ENCODE results near the gene INPP5B.

INPP5B gene

DNA sequence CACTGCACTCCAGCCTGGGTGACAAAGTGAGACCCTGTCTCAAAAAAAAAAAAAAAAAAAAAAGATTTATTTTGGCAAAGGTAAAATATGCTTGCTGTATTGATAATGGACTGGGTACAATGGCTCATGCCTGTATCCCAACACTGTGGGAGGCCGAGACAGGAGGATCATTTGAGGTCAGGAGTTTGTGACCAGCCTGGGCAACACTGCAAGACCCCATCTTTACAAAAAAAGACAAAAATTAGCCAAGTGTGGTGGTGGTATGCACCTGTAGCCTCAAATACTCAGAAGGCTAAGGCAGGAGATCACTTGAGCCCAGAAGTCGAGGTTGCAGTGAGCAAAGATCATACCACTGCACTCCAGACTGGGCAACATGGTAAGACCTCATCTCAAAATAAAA, 36.7 kb upstream of the INPP5B start:
- TF ChIP-seq FOXP2 (optimal IDR thresholded peaks at IDR 0.05; ENCODE audit: borderline replicate concordance, extremely low read depth, extremely low read length, insufficient read depth) = no peak
- TF ChIP-seq, protein P1, sequence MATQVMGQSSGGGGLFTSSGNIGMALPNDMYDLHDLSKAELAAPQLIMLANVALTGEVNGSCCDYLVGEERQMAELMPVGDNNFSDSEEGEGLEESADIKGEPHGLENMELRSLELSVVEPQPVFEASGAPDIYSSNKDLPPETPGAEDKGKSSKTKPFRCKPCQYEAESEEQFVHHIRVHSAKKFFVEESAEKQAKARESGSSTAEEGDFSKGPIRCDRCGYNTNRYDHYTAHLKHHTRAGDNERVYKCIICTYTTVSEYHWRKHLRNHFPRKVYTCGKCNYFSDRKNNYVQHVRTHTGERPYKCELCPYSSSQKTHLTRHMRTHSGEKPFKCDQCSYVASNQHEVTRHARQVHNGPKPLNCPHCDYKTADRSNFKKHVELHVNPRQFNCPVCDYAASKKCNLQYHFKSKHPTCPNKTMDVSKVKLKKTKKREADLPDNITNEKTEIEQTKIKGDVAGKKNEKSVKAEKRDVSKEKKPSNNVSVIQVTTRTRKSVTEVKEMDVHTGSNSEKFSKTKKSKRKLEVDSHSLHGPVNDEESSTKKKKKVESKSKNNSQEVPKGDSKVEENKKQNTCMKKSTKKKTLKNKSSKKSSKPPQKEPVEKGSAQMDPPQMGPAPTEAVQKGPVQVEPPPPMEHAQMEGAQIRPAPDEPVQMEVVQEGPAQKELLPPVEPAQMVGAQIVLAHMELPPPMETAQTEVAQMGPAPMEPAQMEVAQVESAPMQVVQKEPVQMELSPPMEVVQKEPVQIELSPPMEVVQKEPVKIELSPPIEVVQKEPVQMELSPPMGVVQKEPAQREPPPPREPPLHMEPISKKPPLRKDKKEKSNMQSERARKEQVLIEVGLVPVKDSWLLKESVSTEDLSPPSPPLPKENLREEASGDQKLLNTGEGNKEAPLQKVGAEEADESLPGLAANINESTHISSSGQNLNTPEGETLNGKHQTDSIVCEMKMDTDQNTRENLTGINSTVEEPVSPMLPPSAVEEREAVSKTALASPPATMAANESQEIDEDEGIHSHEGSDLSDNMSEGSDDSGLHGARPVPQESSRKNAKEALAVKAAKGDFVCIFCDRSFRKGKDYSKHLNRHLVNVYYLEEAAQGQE (IDR thresholded peaks at IDR 0.05; ENCODE audit: insufficient read depth in 1 of 2, low read depth in 2 of 2, low read length in 2 of 2) = no peak
- no peak for TF ChIP-seq TAF1 (IDR thresholded peaks at IDR 0.05; ENCODE audit: borderline replicate concordance, insufficient read depth, low read length)
- TF ChIP-seq SIN3A (IDR thresholded peaks at IDR 0.05; ENCODE audit: borderline replicate concordance, insufficient read depth, low read length) = no peak
- TF ChIP-seq POLR2AphosphoS5 (IDR thresholded peaks at IDR 0.05; ENCODE audit: low read depth, low read length) = no peak

DNA sequence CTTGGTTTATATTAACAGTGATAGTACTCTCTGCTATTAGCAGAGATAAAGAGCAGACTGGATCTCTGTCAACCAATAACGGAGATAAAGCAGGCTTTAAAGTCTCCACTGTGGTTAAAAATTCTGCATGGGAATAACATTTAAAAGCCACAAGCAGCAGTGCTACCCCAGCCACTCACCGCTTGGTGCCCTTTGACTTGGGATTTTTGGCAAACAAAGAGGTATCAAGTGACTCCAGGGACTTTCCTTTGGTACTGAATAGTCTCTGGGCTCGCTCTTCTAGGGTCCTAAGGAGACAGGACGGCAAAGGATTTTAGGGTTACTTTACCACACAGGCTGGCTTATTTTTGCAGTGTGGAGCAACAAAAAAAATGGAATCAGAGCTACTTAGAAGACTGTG, 31.7 kb upstream of the INPP5B start:
- TF ChIP-seq TAF1 (IDR thresholded peaks at IDR 0.05; ENCODE audit: borderline replicate concordance, insufficient read depth, low read length) = no peak
- TF ChIP-seq SIN3A (IDR thresholded peaks at IDR 0.05; ENCODE audit: borderline replicate concordance, insufficient read depth, low read length) = no peak
- TF ChIP-seq FOXP2 (optimal IDR thresholded peaks at IDR 0.05; ENCODE audit: borderline replicate concordance, extremely low read depth, extremely low read length, insufficient read depth) = no peak
- TF ChIP-seq POLR2AphosphoS5 (IDR thresholded peaks at IDR 0.05; ENCODE audit: low read depth, low read length) = no peak
- TF ChIP-seq, protein P1 (IDR thresholded peaks at IDR 0.05; ENCODE audit: insufficient read depth in 1 of 2, low read depth in 2 of 2, low read length in 2 of 2) = no peak

DNA sequence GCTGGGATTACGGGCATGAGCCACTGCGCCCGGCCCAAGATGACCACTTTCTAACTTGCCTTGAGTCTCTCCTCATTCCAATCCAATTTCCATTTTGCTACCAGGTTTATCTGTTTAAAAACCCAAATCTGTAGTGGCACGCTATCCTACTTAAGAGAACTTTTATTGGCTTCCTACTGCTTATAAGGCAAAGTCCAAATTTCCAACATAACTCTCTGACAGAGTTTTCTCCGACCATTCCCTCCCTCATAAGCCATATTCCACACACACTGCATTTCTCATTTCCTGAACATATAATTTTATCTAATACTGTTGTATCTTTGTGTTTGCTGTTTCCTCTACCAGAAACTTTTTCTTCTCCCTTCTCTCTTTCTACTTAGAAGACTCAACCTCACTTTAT, 27.7 kb upstream of the INPP5B start:
- TF ChIP-seq TAF1 (IDR thresholded peaks at IDR 0.05; ENCODE audit: borderline replicate concordance, insufficient read depth, low read length) (no peak), FOXP2 (optimal IDR thresholded peaks at IDR 0.05; ENCODE audit: borderline replicate concordance, extremely low read depth, extremely low read length, insufficient read depth) (no peak), SIN3A (IDR thresholded peaks at IDR 0.05; ENCODE audit: borderline replicate concordance, insufficient read depth, low read length) (no peak), POLR2AphosphoS5 (IDR thresholded peaks at IDR 0.05; ENCODE audit: low read depth, low read length) (no peak)
- TF ChIP-seq, protein P1 (IDR thresholded peaks at IDR 0.05; ENCODE audit: insufficient read depth in 1 of 2, low read depth in 2 of 2, low read length in 2 of 2) = no peak

DNA sequence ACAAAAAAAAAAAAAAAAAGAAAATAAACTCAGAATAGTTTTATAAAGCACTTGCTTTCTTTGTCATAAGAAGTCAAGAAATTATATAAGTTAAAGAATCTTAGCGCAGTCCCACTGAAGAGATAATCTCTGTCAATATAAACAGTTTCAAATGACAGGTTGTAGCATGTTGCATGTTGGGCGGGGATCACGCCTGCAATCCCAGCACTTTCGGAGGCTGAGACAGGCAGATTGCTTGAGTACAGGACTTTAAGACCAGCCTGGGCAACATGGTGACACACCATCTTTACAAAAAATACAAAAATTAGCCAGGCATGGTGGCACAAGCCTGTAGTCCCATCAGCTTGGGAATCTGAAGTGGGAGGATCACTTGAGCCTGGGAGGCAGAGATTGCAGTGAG, 18.4 kb upstream of the INPP5B start:
- TF ChIP-seq, protein P1 (IDR thresholded peaks at IDR 0.05; ENCODE audit: insufficient read depth in 1 of 2, low read depth in 2 of 2, low read length in 2 of 2) = no peak
- TF ChIP-seq FOXP2 (optimal IDR thresholded peaks at IDR 0.05; ENCODE audit: borderline replicate concordance, extremely low read depth, extremely low read length, insufficient read depth) (no peak), POLR2AphosphoS5 (IDR thresholded peaks at IDR 0.05; ENCODE audit: low read depth, low read length) (no peak)

DNA sequence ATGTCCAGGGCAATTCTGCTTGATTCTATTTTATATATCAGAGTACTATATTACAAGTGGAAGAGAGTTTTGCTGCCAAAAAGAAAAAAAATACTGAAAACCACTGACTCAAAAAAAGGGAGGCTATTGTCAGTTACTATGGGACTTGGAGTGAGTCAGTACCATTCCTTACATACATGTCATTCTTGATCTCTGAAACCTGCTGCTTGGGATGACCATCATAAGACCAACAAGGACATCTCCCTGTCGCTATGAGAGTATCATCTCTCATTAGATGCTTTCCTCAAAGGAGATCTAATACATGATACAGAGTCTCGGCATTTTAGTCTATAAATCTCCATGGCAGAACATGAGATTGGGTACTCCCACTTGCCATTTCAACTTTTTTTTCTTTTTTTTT, 11.8 kb upstream of the INPP5B start:
- TF ChIP-seq, protein P1 (IDR thresholded peaks at IDR 0.05; ENCODE audit: insufficient read depth in 1 of 2, low read depth in 2 of 2, low read length in 2 of 2) = no peak
- TF ChIP-seq TAF1 (IDR thresholded peaks at IDR 0.05; ENCODE audit: borderline replicate concordance, insufficient read depth, low read length) = no peak
- TF ChIP-seq POLR2AphosphoS5 (IDR thresholded peaks at IDR 0.05; ENCODE audit: low read depth, low read length) = no peak
- no peak for TF ChIP-seq SIN3A (IDR thresholded peaks at IDR 0.05; ENCODE audit: borderline replicate concordance, insufficient read depth, low read length)
- no peak for TF ChIP-seq FOXP2 (optimal IDR thresholded peaks at IDR 0.05; ENCODE audit: borderline replicate concordance, extremely low read depth, extremely low read length, insufficient read depth)
